ENCODE results near the gene BMPR1B.
"Not testable (repeated sequence)": the region's sequence is repeated elsewhere in the genome, so short reads cannot be mapped to it uniquely, and the experiment has no call there.

BMPR1B gene

DNA sequence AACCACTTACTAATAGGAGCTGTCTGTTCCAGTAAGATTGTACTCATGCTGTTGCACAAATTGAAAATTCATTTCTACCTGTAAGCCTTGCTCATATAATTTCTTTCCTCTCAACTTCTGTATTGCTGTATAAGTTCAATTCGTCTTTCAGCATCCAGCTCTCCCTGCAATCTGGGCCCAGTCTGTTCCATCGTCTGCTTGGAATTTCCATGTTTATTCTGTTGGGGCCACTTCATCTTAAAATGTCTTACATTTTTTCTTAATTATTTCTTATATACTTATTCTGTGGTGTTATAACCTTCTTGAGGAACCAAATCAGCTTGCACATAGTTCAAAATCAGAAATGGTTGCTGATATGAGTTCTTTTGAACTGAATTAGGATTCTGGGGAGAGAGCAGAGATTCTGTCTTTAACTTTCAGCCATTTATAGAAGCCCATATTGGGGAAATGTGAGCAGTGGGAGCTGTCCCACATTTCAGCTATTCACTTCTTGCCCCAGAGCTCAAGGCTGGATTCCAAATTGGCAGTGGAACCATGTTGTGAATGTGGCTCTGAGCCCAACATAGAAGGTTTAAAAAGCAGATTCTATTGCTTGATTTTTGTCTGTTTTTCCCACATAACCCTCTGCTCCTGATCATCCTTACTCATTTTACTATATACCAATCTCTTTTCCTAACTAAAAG lies 291.9 kb downstream of the BMPR1B start:
- no peak for DNase-seq

DNA sequence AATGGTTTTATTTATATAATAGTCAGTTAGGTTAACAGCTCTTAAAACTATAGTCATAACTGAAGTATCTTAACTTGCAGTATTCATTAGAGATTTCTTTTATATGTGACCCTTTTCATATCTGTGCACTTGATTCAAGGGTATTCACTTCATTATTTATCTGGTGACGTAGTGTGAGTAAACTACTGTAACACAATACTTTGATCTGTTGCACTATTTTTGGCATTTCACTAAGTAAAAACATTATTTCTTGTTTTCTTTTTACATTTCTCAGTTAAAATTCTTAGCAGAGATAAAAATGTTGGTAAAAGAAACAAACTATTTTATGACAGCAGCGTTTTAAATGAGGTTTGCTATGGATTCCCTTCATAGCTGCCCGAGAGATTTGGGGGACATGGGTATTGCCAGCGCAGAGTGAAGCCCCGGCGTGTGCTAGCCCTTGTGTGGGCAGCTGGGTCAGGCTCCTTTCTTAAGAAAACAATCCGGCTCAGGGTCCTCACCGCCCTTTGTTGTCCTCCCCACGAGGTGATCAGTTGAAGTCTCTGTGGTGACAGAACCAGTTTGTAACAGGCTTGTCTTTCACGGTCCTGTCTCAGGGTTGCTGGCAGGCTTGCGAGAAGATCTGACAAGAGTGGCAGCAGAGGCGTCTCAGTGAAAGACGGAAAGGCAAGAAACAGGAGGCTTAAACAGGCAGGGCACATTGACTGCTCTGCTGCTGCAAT lies 293.4 kb downstream of the BMPR1B start:
- no peak for DNase-seq

DNA sequence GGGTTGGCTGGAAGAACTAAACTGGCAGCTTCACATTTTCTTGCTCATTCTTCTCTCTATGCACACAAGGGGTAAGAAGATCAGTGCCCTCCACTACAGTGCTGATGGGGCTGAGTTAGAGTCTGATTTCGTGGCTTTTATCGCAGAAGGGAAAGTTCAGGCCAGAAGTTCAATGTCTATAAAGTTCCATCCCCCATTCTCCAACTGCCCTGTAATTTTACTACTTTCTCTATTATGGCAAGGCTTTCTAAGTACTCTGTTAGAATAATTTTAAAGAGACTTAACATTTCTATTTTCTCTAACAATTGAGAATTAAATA lies 293.9 kb downstream of the BMPR1B start:
- no peak for DNase-seq

DNA sequence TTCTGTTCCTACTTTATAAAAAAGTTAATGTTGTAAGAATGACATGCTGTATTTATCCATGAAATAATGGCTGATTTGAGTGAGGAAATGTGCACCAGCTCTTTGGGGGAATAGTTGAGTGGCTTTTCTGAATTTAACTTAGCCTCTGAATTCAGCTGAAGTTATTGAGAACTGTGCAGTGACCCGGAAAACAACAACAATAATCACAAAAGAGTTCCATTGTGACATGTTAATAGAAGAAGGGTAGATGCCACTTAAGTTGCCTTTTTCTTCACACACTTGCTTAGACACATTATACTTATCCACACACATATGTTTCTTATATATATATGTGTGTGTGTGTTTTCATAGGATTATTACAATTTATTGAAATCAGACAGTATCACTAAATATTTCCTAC lies 301.2 kb downstream of the BMPR1B start:
- DNase-seq = no peak

DNA sequence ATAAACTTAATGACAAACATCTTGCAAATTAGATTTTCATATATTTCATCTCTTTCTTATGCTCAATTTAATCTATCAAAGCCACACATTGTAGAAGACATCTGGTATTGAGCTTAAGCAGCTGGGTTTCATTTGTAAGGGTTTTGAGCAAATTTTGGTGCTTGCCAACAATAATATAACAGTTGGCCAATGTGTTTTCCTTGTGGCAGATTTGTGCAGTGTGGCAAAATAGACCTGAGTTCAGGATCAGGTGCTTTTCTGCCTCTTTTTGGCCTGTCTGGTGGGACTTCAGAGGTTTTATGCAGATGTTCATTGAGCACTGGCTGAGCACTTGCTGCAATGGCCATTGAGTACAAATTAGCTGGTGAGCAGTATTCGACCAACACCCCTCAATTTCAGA lies 301.9 kb downstream of the BMPR1B start:
- no peak for DNase-seq

DNA sequence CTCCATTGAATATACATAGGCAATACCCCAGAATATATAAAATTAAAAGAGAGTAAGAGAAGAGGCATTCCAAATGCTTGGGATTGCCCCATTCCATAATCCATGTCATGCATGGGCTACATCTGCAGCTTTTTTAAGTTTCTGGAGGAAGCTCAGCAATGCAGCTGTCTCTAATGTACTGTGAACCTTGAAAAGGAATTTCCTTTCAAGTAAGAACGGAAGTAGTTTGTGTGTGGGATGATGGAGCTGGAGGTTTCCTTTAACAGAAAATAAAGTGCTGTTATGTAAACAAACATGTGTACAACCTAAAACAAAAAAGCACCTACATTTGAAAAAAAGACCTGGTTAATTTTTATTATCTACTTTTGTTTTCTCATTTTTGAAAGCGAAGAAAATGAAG lies 303.5 kb downstream of the BMPR1B start:
- no peak for DNase-seq

DNA sequence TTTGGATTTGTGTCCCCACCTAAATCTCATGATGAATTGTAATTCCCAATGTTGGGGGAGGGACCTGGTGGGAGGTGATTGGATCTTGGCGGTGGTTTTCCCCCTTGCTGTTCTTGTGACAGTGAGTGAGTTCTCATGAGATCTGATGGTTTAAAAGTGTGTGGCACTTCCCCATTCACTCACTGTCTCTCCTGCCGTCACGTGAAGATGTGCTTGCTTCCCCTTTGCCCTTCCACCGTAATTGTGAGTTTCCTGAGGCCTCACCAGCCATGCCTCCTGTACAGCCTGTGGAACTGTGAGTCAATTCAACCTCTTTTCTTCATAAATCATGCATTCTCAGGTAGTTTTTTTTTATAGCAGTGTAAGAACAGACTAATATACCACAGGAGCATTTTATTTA lies 304.0 kb downstream of the BMPR1B start:
- not testable (repeated sequence) for DNase-seq

DNA sequence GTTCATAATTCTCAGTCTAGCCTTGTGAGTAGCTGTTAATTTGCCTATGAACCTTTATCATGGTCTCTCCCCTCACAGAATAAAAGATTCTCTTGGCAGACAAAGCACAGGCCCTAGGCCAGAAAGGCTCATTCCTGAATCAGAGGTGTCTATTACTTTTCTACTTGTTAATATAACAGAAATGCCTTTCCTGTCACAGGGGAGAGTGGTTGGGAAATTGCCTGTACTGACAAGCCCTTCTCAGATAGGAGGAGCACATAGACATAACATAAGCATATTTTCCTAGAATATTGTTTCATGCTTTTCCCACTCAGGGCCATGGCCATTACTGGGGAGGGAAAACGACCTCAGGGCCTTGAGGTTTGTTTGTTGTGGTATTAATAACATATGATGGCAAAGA lies 308.3 kb downstream of the BMPR1B start:
- DNase-seq = no peak

DNA sequence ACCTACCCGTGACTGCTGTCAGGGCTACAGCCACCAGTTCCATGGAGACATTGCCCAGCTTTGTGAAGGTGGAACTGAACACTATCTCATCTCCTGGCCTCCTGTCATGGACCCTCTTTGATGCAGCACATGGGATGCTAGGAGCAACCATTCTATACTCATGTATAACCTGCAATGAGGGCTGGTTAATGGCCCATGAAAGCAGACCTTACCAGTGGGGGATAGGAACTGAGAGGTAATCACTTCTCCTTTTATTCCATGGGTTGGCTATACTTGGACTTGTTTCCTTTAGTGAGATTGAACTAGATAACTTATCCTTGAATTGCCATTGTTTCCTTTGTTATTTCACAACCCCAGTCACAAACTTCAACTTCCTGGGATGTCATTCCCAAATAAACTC lies 310.6 kb downstream of the BMPR1B start:
- no peak for DNase-seq

DNA sequence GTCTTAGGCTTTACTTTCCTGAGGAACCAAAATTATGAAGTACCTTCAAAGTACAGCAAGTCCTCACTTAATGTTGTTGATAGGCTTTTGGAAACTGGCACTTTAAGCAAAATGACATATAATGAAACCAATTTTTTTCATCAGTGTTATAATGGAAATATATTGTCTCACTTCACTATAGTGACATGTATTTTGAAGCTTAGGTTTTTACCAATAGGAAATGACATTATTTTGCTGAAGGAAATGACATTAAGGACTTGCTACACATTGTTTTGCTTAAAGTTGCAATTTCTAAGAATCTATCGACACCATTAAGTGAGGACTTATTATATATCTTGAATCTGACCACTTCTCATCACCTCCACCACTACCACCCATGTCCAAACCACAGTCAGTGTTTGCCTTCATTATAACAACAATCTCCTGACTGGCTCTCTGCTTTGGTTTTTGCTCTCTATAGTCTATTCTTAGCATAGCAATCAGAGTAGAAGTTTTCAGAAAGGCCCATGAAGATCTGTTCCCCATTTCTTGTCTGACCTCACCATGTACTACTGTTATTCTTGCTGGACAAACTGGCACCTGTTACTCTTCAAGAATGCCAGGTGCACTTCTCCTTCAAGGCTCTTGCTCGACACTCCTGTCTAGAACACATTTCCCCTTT lies 311.2 kb downstream of the BMPR1B start:
- no peak for DNase-seq

DNA sequence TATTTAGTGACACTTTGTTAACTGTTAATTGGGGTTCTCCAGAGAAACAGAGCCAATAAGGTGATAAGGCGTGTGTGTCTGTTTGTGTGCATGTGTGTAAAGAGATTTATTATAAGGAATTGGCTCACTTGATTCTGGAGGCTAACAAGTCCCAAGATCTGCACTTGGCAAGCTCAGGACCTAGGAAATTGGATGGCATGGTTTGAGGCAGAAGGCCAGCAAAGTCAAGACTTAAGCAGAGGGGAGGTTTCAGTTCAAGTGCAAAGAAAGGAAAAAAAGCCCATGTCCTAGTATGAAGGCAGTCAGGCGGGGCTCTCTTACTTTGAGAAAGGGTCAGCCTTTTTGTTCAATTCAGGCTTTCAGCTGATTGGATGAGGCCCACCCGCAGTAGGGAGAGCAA lies 314.1 kb downstream of the BMPR1B start:
- no peak for DNase-seq

DNA sequence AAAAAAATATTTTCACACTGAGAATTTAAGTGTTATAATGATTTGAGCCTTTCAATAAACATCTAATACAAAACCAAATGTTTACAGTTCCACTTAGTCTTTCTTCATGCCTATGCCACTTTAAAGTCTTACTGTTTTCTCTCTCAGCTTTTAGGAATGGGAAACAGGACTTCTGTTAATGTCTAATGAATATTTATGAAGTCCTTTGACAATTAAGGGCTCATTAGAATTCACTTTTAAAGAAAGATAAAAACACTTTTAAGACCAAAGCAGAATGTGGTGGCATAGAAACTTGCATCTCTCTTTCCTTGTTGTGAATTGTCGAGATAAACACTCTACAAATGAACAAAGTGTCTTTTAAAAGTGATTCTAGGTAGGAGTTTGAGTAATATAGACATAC lies 315.9 kb downstream of the BMPR1B start:
- DNase-seq = no peak

DNA sequence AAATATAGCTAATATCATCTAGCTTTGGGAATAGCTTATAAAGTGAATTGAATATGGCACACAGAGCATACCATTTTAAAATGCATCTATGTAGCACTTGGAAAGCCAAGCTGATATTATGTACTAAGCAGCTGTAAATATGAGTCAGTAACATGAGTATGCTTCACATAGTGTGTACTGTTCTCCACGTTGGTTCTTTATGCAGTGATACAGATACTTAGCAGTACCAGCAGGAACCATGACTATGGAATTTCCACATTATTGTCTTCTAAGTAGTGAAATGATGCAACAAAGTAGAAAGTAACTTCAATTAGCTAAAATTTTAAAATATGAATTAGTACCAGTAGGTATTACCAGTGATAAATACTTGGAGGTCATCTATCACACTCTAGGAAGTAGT lies 320.1 kb downstream of the BMPR1B start:
- DNase-seq = no peak

DNA sequence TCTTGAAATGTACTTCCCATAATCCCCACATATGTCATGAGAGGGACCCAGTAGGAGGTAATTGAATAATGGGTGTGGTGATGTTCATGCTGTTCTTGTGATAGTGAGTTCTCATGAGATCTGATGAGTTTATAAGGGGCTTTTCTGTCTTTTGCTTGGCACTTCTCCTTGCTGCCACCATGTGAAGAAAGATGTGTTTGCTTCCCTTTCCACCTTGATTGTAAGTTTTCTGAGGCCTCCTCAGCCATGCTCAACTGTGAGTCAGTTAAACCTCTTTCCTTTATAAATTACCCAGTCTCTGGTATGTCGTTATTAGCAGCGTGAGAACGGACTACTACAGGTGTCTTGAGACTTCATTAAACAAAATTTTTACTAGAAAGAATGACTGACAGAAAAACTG lies 323.2 kb downstream of the BMPR1B start:
- DNase-seq = no peak

DNA sequence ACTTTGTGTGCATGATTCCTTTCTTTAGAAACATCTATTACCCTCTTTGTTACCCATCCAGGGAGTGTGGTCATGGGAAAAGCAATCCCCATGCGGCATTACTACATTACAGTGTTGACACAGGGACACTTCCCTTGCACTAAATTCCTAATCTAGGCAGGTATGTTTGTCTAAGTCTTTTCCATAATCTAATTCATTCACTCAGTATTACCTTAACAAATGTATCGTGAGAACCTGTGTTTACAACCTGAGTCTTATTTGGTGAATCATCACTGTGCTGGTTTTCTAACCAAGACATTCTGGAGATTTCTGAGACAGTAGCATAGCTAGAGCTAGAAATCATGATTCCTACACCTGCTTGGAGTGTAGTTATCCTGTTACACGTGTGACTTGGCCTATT lies 326.8 kb downstream of the BMPR1B start:
- no peak for DNase-seq

DNA sequence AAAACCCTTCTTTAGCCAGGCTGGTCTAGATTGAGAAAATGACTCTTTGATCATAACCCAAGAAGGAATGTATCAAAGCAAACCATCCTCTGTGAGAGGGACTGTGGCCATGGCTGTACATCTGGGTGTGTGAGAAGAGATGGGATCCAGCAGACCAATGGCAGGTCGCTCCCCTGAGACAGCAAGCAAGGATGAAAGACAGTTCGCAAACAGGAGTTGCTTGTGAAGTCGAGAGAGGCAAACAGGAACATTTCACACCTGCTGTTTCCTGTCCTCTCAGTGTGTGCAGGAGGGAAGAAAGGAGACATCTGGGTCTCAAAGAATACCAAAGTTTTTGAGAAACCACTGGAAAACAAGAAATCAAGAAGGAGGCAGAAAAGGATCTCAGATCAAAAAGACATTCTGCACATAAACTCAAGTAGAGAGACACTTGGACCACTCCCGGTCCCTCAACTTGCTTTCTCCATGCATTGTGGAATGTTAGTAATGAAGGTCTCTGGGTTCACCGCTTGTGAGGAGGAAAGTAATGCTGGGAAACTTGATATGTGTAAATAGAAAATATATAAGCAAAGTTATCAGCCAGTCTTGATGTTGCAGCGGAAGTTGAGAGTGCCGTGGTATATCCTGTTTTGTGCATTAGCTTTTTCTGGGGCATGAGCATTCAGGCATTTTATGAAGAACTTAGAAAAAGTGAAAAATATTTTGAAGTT lies 327.5 kb downstream of the BMPR1B start:
- no peak for DNase-seq

DNA sequence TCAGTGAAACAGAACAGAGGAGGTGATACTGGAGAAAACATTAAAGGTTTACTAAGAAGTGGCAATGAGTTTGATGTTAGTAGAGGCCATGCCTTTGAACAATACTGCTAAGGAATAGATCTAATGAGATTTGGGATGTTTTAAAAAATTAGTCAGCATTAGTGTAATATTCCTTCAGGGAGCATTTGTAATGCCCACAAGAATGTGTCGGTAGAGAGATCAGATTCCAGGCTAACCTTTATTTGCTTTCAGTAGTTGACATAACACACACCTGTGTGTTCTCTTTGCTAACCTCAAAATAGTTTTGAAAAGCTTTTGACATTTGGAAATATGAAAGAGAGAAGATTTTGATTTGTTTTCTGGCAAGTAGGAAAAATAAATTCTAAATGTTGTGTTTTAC lies 328.8 kb downstream of the BMPR1B start:
- DNase-seq = no peak

DNA sequence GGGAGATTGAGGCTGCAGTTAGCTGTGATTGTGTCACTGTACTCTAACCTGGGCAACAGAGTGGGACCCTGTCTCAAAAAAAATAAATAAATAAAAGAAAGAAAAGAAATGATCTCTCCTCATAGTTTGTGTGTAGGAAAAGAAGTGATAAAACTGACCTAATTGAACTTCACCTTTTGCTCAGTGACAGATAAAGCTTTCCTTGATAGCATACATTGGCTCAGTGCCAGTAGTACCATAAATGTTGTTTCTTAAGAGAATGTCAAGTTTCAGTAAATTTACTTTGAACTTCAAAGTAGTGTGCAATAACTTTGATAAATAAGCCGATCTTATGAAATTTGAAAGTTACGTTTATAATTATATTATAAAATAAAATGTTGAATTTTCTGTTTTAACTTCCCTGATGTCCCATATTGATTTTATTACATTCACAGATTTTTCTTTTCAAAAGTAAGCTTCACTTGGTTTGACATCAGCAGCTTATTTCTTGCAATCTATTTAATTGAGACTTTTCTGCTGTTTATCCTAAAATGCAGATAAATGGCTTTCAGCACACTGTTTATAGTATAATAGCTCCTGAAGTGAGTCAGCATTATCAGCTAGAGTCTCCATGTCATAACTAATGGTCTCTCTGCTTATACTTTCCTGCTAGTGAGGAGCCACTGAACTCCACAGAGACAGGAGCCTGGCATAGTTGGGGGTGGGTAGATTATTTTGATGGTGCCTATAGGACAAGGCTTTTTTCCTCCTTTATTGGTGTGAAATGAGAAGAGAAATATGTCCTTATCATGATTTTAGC lies 330.1 kb downstream of the BMPR1B start:
- no peak for DNase-seq

DNA sequence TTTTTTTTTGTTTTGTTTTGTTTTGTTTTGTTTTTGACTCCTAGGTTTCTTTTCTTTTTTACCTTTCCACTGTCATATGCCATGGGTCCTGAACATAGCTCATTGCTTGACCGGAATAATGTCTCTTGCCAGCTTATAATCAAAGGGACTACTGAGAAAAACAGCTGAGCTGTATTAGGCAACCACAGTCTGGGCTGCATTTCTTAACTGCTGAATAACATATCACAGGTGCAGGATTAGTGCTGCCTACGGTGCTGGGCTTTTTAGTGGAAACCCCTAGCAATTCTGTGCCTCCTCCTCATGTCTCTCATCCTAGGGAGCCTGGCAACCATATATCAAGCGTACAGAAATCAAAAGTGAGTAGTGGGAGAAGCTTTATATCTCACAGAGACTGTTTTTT lies 333.5 kb downstream of the BMPR1B start:
- no peak for DNase-seq

DNA sequence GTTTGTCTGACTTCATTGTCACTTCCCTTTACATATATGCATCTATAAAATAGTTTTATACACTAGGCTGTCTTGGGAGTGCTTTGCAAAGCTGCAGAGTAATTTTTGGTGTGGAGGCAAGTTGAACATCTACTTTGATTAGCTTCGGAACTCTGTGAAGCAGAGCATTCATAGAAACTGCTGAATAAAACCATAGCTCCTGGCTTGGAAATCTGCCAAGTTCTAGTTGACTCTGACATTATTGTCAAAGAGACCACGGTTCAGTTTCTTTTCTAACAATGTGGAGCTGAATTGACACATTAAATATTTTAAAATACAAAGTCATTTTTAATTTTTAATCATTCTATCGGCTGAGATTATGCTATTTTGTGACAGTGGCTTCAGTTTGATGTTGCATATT lies 335.0 kb downstream of the BMPR1B start:
- no peak for DNase-seq

DNA sequence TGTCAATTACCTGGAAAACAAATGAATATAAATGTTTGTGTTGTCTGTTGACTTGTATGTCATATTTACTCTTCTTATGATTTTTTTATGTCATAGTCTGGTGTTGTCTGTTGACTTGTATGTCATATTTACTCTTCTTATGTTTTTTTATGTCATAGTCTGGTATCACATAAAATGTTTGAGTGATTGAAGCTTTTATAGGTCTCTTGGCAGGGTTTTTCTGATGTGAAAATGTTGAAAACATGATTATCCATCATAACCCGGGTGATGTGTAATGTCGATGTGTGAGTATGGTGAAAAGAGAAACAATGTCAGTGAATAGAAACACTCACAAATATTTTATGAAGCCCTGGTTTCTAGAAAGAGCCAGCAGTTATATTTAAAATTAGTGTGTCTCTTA lies 335.7 kb downstream of the BMPR1B start:
- DNase-seq = no peak

DNA sequence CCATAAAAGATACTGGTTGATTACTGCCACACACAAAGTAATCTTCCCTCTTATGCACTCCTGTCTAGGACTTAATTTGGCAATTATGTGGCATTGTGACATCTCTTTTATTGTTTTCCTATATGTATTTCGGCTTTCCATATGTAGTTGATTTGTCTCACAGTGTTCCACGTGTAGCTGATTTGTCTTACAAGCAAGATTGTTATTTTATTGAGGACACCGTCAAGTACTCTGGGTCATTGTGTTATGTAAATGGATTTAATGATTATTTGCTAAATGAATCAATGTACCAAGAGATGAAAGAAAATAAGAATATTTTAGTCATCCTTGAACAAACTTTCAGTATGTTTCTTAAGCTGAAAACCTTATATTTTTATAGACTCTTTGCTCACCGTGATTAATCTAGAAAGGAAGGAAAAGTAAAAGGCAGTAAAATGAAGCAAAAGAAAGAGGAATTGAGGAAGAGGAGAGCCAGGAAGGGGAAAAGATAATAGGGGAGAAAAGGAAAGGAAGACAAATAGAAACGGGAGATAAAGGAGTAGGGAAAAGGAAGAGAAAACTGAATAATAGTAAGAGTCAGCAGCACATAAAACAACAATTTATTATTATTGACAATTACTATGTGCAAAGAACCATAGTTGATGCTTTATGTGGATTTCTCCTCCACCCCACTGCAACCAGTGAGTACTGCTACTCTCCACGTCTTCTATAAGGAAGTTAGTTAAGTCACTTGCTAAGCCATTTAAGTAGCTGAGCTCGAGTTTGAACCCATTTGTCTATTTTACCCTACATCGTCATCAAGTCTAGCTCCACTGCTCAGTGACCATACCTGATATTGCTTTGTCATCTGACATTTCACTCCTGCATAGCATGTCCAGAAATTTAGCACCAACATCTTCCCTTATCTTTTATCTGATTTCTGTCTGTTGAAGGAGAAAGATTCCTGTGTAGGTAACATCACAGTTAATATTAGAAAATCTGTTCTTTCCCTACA lies 336.5 kb downstream of the BMPR1B start:
- DNase-seq = no peak

All from SHP77 treated with DMSO at 0.1 percent for 48 hours (cell line).